Measurements from ENCODE around the gene THSD4. TPM values are rescaled to one million over a fixed set of nuclear protein-coding genes. Genes with fewer than 3 reads are reported as not detected.
A peak's percentile ranks its signal among the peaks of the same experiment; 100 is the strongest.

The THSD4 gene
- total RNA-seq, 6 donors from 2014 or later, result 16.8 to 39.7 (median 21.7) TPM

DNA sequence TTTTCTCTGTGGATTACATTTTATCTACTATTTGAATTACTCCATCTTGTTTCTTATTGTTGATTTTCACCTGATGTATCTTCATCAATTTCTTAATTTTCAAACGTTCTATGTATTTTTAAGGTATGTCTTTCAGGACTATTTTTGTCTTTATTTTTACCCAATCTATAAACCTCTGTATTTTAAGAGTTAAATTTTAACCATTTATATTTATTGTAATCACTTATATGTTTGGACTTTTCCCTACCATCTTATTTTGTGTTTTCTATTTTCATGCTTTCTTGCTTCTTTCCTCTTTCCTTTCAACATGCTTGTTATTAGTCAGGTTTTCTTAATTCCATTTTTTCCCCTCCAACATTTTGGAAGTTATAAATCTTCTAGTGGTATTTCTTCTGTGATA is 645.6 kb downstream of the THSD4 start:
- ATAC-seq (ENCODE audit: low FRiP score in 2 of 2) (no peak), DNase-seq (no peak)
- WGBS, 2 donors, result 91 to 96% methylated on average over 1 of the region's 1 CpG
- peaks cover 0 to 8% (median 2%) of the 10 kb centered on the region in 4 donors for H3K36me3 ChIP-seq
- no peak overlapping the region for H3K4me3 ChIP-seq
- TF ChIP-seq EP300 (IDR thresholded peaks at IDR 0.05), result no peak
- TF ChIP-seq, protein P1, sequence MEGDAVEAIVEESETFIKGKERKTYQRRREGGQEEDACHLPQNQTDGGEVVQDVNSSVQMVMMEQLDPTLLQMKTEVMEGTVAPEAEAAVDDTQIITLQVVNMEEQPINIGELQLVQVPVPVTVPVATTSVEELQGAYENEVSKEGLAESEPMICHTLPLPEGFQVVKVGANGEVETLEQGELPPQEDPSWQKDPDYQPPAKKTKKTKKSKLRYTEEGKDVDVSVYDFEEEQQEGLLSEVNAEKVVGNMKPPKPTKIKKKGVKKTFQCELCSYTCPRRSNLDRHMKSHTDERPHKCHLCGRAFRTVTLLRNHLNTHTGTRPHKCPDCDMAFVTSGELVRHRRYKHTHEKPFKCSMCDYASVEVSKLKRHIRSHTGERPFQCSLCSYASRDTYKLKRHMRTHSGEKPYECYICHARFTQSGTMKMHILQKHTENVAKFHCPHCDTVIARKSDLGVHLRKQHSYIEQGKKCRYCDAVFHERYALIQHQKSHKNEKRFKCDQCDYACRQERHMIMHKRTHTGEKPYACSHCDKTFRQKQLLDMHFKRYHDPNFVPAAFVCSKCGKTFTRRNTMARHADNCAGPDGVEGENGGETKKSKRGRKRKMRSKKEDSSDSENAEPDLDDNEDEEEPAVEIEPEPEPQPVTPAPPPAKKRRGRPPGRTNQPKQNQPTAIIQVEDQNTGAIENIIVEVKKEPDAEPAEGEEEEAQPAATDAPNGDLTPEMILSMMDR (IDR thresholded peaks at IDR 0.05), result no peak
- TF ChIP-seq POLR2AphosphoS5 (IDR thresholded peaks at IDR 0.05), result no peak
- TF ChIP-seq POLR2A (IDR thresholded peaks at IDR 0.05), result no peak
- H3K4me1 ChIP-seq, result peaks cover 0 to 3% (median 0%) of the 10 kb centered on the region in 4 donors
- no peaks in the 10 kb centered on the region for H3K27me3 ChIP-seq
- no peak overlapping the region for H3K27ac ChIP-seq
- H3K9me3 ChIP-seq, result peaks cover 0 to 7% (median 7%) of the 10 kb centered on the region in 4 donors

DNA sequence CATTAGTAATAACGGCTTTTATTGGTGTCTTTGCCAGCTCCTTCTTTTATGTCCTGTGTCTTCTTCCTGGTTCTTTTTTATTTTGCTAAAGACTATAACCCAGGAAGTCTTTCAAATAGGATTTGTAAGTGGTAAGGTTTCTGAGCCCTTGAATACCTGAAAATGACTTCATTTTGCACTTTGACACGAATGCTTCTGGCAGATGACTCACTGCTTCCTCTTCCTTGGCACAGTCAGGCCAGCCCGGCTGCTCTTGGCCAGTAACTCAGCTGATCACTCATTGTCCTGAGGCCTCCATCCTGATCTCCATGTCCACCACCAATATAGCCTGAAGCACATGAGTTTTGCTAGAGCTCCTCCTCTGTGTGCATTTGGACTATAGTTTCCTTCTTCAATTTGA is 646.4 kb downstream of the THSD4 start:
- H3K4me3 ChIP-seq, result no peak overlapping the region
- no peaks in the 10 kb centered on the region for H3K27me3 ChIP-seq
- 49 to 68% methylated on average over 3 of the region's 3 CpGs for WGBS, 2 donors
- H3K9me3 ChIP-seq, result peaks cover 0 to 7% (median 7%) of the 10 kb centered on the region in 4 donors
- peaks cover 0 to 8% (median 2%) of the 10 kb centered on the region in 4 donors for H3K36me3 ChIP-seq
- H3K27ac ChIP-seq, result no peak overlapping the region
- peak in 1 of 2 donors; percentile 55 for ATAC-seq (ENCODE audit: low FRiP score in 2 of 2)
- H3K4me1 ChIP-seq, result peaks cover 0 to 3% (median 0%) of the 10 kb centered on the region in 4 donors
- DNase-seq, result peak in 1 of 2 donors; percentile 51
- TF ChIP-seq POLR2A (IDR thresholded peaks at IDR 0.05) (no peak), EP300 (IDR thresholded peaks at IDR 0.05) (no peak), POLR2AphosphoS5 (IDR thresholded peaks at IDR 0.05) (no peak)
- TF ChIP-seq, protein P1 (IDR thresholded peaks at IDR 0.05), result no peak

DNA sequence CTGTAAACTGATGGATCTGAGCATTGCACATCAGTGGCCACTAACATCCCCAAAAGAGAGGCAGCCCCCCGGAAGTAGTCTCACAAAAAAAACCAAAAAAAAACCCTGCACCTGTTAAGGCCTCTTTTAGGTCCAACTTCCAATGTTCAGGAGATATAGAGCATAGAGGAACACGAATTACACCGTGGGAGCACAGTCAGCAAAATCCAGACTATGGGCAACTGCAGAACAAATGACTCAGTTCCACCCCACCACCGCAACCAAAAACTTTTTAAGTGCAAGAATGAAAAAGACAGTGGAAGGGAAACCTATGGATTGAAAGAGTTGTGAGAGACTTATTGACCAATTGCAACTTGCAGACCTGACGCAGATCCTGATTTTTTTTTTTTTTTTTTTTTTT is 652.9 kb downstream of the THSD4 start:
- peaks cover 0 to 8% (median 2%) of the 10 kb centered on the region in 4 donors for H3K36me3 ChIP-seq
- DNase-seq, result no peak
- no peak overlapping the region for H3K4me3 ChIP-seq
- no peaks in the 10 kb centered on the region for H3K9me3 ChIP-seq
- no peak overlapping the region for H3K27ac ChIP-seq
- 92% methylated on average over 5 of the region's 5 CpGs for WGBS, 2 donors
- TF ChIP-seq EP300 (IDR thresholded peaks at IDR 0.05), result no peak
- TF ChIP-seq POLR2A (IDR thresholded peaks at IDR 0.05), result no peak
- TF ChIP-seq POLR2AphosphoS5 (IDR thresholded peaks at IDR 0.05), result no peak
- TF ChIP-seq, protein P1 (IDR thresholded peaks at IDR 0.05), result no peak
- no peak for ATAC-seq (ENCODE audit: low FRiP score in 2 of 2)
- no peaks in the 10 kb centered on the region for H3K27me3 ChIP-seq
- H3K4me1 ChIP-seq, result no peaks in the 10 kb centered on the region

DNA sequence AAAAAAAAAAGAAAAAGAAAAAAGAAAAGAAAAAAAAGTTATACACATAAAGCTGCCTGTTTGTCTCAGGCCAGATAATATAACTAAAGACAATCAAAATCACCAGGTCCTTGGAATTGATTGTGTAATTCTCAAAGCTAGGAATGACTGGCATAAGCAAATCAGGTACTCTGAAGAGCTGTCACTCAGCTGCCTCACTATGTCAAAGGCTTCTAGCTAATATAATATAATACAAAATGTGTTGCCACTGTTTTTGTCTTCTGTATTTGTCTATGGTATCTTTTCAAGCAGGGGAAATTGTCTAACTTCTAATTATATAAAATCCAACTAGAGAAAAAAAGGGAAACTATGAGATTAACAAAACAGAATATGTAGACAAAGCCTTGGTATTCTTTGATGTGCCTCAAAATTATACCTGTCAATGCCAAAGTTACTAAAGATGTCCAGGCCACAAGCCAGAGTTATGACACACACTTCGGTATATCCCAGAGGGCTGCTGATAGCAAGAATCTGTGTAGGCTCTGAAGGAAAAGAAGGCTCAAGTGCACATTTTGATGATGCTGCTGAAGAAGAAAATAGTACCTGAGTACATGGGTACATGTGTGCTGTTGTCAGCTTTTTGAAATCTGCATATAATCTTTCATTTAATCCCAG is 658.1 kb downstream of the THSD4 start:
- Histone ChIP-seq H3K4me1 (no peaks in the 10 kb centered on the region), H3K27ac (no peak overlapping the region), H3K9me3 (no peaks in the 10 kb centered on the region), H3K4me3 (no peak overlapping the region), H3K36me3 (no peaks in the 10 kb centered on the region), H3K27me3 (no peaks in the 10 kb centered on the region)
- WGBS, 2 donors, result 88 to 90% methylated on average over 1 of the region's 1 CpG
- no peak for DNase-seq
- ATAC-seq (ENCODE audit: low FRiP score in 2 of 2), result no peak
- TF ChIP-seq POLR2AphosphoS5 (IDR thresholded peaks at IDR 0.05), result no peak
- TF ChIP-seq, protein P1 (IDR thresholded peaks at IDR 0.05), result no peak
- no peak for TF ChIP-seq EP300 (IDR thresholded peaks at IDR 0.05)
- no peak for TF ChIP-seq POLR2A (IDR thresholded peaks at IDR 0.05)

DNA sequence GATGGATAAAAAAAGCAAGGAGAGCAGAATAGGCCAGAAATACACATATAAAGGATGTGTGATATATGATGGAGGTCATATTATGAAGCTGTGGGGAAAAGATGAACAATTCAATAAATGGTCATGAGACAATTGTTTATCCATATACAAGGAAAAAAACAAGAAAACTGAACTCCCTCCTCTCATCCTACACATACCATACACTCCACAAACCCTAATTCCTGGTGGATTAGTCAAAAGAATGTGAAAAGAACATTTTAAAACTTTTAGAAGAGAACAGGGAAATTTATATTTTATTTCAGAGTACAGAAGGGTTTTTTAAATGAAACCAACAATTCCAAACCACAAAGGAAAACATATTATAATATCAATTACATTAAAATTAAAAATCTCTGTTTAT is 660.6 kb downstream of the THSD4 start:
- H3K9me3 ChIP-seq, result no peaks in the 10 kb centered on the region
- no peaks in the 10 kb centered on the region for H3K36me3 ChIP-seq
- no peaks in the 10 kb centered on the region for H3K27me3 ChIP-seq
- H3K4me3 ChIP-seq, result no peak overlapping the region
- no peak for DNase-seq
- no peak for ATAC-seq (ENCODE audit: low FRiP score in 2 of 2)
- peaks cover 6 to 11% (median 7%) of the 10 kb centered on the region in 4 donors for H3K4me1 ChIP-seq
- H3K27ac ChIP-seq, result no peak overlapping the region
- TF ChIP-seq POLR2A (IDR thresholded peaks at IDR 0.05), result no peak
- TF ChIP-seq EP300 (IDR thresholded peaks at IDR 0.05), result no peak
- TF ChIP-seq, protein P1 (IDR thresholded peaks at IDR 0.05), result no peak
- TF ChIP-seq POLR2AphosphoS5 (IDR thresholded peaks at IDR 0.05), result no peak

Data from upper lobe of left lung (tissue), 6 donors.